Measurements from ENCODE around the gene NCSTN.
"Not testable (repeated sequence)": the region's sequence is repeated elsewhere in the genome, so short reads cannot be mapped to it uniquely, and the experiment has no call there.

The NCSTN gene

DNA sequence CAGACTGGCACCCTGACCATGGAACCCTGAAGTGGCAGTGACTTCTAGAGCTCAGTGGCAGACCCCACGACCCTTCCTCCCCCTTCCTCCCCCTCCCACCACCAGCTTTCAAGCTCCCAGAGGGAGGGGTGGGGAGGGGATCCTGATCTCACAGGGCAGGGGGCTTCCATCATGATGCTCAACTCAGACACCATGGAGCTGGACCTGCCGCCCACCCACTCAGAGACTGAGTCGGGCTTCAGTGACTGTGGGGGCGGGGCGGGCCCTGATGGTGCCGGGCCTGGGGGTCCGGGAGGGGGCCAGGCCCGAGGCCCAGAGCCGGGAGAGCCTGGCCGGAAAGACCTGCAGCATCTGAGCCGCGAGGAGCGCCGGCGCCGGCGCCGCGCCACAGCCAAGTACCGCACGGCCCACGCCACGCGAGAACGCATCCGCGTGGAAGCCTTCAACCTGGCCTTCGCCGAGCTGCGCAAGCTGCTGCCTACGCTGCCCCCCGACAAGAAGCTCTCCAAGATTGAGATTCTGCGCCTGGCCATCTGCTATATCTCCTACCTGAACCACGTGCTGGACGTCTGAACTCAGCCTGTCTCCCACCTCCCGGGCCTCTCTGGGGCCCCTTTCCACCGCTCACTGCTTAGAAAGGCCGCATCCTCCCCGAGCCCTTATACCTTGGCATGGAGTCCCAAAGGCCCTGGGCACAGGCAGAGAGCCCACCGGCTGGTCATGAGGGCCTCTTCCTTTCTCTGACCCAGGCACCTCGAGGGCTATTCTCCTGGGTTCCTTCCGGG is 27.6 kb downstream of the NCSTN start:
- DNase-seq (ENCODE audit: extremely low read depth in 1 of 2, low read depth in 1 of 2), result no peak

DNA sequence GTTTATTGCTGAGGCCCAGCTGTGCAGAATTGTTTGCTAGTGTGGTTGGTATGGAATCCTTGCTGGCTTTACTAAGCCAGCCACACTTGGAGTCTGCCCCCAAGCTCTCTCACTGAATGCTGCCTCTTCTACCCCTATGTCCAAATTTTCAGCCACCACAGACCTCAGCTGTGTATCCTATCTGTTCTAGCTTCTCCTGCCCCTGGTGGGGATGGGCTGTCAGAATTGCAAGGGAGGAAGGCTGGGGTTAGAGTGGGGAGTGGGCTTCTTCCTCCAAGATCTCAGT is 28.1 kb downstream of the NCSTN start:
- DNase-seq (ENCODE audit: extremely low read depth in 1 of 2, low read depth in 1 of 2), result no peak

DNA sequence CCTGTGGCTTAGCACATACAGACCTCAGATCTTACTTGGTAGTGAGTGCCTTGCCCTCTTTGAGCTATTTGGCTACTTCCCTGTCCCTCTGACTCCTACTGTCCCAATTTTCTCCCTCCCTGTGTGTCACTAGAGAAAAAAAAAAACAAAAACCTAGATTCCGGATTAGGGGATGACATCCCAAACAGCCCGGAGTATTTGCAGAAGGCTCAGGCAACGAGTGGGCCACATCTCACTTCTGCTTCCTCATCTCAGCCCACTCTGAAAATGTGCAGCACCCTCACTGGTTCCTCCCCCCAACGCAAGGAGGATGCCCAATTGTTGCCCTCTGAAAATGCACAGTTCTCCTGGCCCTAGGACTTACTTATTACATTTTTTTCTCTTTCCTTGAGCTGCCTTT is 28.6 kb downstream of the NCSTN start:
- DNase-seq (ENCODE audit: extremely low read depth in 1 of 2, low read depth in 1 of 2), result no peak

DNA sequence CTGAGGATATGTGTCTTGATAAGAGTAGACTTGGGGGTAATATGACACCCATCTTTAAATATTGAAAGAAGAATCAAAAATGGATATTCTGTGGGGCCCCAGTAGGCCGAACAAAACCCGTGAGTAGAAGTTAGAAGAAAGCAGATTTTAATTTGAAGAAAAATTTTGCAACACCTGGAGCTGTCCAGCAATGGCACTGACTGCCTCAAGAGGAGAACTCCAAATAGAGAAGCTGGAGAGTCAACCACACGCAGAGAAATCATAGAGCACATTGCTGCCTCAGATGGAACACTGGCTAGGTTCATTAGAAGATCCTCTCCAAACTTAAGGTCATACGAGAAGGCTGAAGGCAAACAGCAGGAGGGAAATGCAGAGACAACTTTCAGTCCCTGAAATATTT is 30.5 kb downstream of the NCSTN start:
- DNase-seq (ENCODE audit: extremely low read depth in 1 of 2, low read depth in 1 of 2), result no peak

DNA sequence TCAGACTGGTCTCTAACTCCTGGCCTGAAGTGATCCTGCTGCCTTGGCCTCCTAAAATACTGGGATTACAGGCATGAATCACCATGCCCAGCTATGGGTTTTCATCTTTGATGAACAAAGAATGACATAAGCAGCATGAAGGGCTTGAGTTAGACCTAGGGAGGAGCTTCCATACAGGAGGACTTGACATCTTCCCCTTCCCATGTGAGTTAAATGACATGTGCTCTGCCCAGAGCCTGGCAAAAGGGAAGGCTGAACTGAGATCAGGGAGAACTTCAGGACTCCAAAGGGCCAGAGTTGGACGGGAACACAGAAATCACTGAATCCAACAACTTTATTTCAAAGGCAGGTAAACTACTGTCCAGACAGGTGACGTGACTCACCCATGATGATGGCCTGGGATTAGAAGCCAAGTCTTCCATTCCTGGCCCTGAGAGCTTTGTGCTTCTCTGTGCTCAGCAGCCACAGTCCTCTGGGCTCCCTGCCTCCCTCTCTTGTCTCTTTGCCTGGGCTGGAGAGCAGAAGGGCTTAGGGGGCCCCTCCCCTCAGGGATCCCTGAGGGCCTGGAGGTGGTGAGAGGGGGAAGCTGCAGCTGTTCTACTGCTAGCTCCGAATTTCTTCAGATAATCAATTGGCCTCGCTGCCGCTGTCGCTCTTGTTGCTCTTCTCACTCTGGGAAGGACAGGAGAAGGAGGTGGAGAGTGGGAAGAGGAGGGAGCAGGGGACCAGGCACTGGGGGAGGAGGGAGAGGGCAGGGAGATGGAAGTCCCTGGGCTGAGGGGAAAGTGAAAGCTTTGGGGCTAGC is 31.3 kb downstream of the NCSTN start:
- DNase-seq (ENCODE audit: extremely low read depth in 1 of 2, low read depth in 1 of 2), result no peak

- DNase-seq (ENCODE audit: extremely low read depth in 1 of 2, low read depth in 1 of 2), result no peak
Measured at GRCh38 chr1:160375788-160376524, 32.8 kb downstream of the NCSTN start.

DNA sequence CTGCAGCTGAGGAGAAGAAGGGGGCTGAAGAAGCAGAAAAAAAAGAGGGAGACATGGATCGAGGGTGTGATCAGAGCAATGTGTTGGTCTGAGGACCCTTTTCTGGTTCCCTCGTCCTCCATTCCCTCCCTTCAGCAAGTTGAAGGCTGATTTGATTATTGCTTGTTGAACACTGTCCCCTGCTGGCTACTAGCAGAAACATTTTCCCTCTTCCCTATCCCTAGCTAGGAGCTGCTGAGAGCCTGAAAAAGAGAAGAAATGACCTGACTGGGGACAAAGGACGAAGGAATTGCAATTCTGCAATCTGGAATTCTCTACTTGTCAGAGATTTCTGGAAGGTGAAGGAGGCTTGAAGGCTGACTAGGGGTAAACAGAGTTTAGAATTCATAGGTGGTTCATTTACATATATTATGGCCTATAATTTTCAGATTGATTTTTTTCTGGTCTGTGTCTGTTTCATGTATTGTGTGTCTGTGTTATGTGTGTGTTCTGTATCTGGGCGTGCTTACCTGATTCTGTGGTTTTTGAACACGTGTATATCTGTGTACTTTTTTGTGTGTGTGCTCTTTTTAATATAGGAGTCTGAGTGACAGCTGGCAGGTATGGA is 33.4 kb downstream of the NCSTN start:
- no peak for DNase-seq (ENCODE audit: extremely low read depth in 1 of 2, low read depth in 1 of 2)

- no peak for DNase-seq (ENCODE audit: extremely low read depth in 1 of 2, low read depth in 1 of 2)
Measured at GRCh38 chr1:160377585-160378206, 34.5 kb downstream of the NCSTN start.

GRCh38 chr1:160384812-160385211 is 41.6 kb downstream of the NCSTN start:
- not testable (repeated sequence) for DNase-seq (ENCODE audit: extremely low read depth in 1 of 2, low read depth in 1 of 2)

- DNase-seq (ENCODE audit: extremely low read depth in 1 of 2, low read depth in 1 of 2), result not testable (repeated sequence)
Measured at GRCh38 chr1:160388406-160388805, 45.2 kb downstream of the NCSTN start.

- DNase-seq (ENCODE audit: extremely low read depth in 1 of 2, low read depth in 1 of 2), result no peak
Measured at GRCh38 chr1:160394673-160395072, 51.5 kb downstream of the NCSTN start.

GRCh38 chr1:160397651-160398050 is 54.5 kb downstream of the NCSTN start:
- no peak for DNase-seq (ENCODE audit: extremely low read depth in 1 of 2, low read depth in 1 of 2)

GRCh38 chr1:160398823-160399222 is 55.6 kb downstream of the NCSTN start:
- no peak for DNase-seq (ENCODE audit: extremely low read depth in 1 of 2, low read depth in 1 of 2)

- DNase-seq (ENCODE audit: extremely low read depth in 1 of 2, low read depth in 1 of 2), result no peak
Measured at GRCh38 chr1:160399544-160400222, 56.5 kb downstream of the NCSTN start.

DNA sequence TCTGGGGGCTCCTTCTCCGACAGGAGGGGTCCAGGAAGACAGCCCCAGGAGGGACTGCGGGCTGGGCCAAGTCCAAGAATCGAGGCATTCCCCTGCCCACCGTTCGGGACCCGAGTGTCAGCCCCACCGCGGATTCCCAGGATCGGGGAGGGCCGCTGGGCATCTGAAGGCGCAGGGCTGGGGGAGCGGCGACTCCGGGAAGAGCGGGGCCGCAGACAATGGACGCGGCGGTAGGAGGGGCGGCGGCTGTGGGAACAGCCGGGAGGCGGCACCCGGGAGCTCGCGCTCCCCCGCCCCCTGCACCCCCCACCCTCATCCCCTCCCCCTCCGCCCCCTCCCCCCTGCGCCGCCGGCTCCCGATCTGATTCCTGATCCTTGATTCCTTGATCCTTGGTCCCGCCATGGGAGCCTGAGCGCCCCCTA is 57.1 kb downstream of the NCSTN start, which contains the start of gene VANGL2:
TSS of gene VANGL2 (plus strand) at position 342 of the 423 bp plus-strand sequence. CDS start 15,274 bp downstream, outside the sequence.
- DNase-seq (ENCODE audit: extremely low read depth in 1 of 2, low read depth in 1 of 2), result no peak

- DNase-seq (ENCODE audit: extremely low read depth in 1 of 2, low read depth in 1 of 2), result no peak
Measured at GRCh38 chr1:160400646-160401486, 57.7 kb downstream of the NCSTN start.

GRCh38 chr1:160401487-160401805 is 58.3 kb downstream of the NCSTN start:
- no peak for DNase-seq (ENCODE audit: extremely low read depth in 1 of 2, low read depth in 1 of 2)

DNA sequence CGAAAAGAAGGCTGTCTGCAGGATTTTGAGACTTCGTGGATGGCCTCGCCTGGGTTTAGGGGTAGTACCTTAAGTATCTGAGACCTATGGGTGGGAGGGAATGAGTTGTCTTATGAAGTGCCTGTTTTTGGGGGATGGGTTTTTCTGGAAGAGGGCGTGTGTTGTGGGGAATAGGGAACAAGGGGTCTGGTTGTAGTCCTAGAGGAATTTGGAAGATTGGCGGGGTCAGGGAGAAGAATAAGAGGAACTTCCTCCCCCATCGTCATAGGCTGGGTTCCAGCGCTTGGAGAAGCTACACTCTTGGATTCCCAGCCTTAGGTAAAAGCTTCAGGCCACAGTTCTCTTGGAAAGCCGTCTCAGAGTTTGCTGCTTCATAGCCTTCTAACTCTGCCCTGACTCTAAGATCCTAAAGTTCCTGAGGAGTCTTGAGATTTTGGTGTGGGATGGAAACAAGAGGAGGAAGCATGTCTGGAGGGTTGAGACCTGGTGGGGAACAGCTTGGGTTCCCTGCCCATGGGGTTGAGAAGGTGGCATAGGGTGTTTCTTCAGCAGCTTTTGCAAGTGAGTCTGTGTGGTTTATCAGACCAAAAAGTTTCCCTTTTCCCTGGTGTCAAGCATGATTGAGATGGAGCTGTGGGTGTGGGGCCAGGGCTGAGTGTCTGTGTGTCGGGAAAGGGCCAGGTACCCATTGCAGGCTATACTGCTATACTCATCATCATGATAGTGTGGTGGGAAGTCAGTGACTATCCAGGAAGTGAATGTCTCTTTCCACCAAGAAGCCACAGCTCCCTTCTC is 59.0 kb downstream of the NCSTN start:
- no peak for DNase-seq (ENCODE audit: extremely low read depth in 1 of 2, low read depth in 1 of 2)

DNA sequence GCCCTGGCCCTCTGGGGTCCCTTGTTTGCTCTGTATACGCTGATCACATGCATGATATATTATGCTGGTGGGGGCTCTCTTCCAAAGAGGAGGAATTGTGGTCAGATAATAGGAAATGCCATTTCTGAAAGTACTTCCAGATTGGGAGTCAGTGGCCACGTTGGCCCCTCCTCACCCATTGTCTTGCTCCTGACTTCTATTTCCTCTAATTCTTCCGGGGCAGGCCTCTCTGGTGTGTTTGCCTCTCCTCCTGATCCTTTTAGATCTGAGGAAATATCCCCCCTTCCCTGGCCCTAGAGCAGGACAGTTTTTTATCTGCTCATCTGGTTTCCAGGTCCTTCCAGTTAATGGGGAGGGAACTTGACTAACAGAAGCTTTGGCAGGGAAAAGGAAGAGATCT is 60.1 kb downstream of the NCSTN start:
- DNase-seq (ENCODE audit: extremely low read depth in 1 of 2, low read depth in 1 of 2), result no peak
